Heart right ventricle (tissue), 16 donors: ENCODE results near the gene LCP1. TPM values are rescaled to one million over a fixed set of nuclear protein-coding genes. Genes with fewer than 3 reads are reported as not detected.

Experiments
- ATAC-seq, 8 donors: fragments of 200-7000 bp; cut with Tn5 transposase; one replicate each; pipeline ENCODE4 v1.9.1; 2020; ENCODE audit warnings: mild to moderate bottlenecking in 8 of 8, moderate library complexity in 8 of 8, moderate number of reproducible peaks in 1 of 8
- DNase-seq, 2 donors: peaks; one replicate each; pipeline ENCODE4 v3.0.0-alpha.2; 2020
- H3K27ac ChIP-seq, 10 donors: fragments of 200-600 bp; sonication (generic) in 2 of 10; one replicate each; pipeline versions ENCODE4 v1.5.0 to v1.8.0; 2020 to 2022; ENCODE audit warnings: mild to moderate bottlenecking in 3 of 10
- H3K27me3 ChIP-seq, 7 donors: fragments of 200-600 bp; one replicate each; pipeline ENCODE4 v1.8.0; 2021 to 2022; ENCODE audit warnings: mild to moderate bottlenecking in 2 of 7
- H3K36me3 ChIP-seq, 9 donors: fragments of 200-600 bp; sonication (generic) in 1 of 9; one replicate each; pipeline versions ENCODE4 v1.5.0 to v1.8.0; 2020 to 2022; ENCODE audit warnings: mild to moderate bottlenecking in 2 of 9
- H3K4me1 ChIP-seq, 9 donors: fragments of 200-600 bp; sonication (generic) in 1 of 9; one replicate each; pipeline versions ENCODE4 v1.5.0 to v1.8.0; 2020 to 2022; ENCODE audit warnings: mild to moderate bottlenecking in 4 of 9
- H3K4me3 ChIP-seq, 10 donors: fragments of 200-600 bp; sonication (generic) in 2 of 10; one replicate each; pipeline versions ENCODE4 v1.5.0 to v1.8.0; 2020 to 2022; ENCODE audit warnings: mild to moderate bottlenecking in 7 of 10, moderate library complexity in 2 of 10
- H3K9me3 ChIP-seq, 11 donors: fragments of 200-600 bp in 10 of 11; sonication (generic) in 2 of 11; one replicate each; pipeline versions ENCODE4 v1.5.0 to v1.8.0; 2013 to 2022; ENCODE audit warnings: mild to moderate bottlenecking in 2 of 11, control low read depth in 1 of 11, moderate library complexity in 1 of 11
- CTCF ChIP-seq, 9 donors: fragments of 200-600 bp; sonication (generic) in 2 of 9; IDR thresholded peaks; one replicate each; pipeline versions ENCODE4 v1.5.0 to v1.8.0; 2021 to 2022; ENCODE audit warnings: antibody characterized with exemption in 9 of 9, mild to moderate bottlenecking in 5 of 9, moderate library complexity in 1 of 9
- WGBS, 2 donors: extraction: QIAGEN DNeasy Blood & Tissue Kit; methylation state at CpG; one replicate each; pipeline ENCODE4 v1.1.7; 2013; ENCODE audit warnings: inconsistent platforms in 1 of 2; 5-methylcytosine and 5-hydroxymethylcytosine counted together
- intact Hi-C, 10 donors: fragments of 100-400 bp; cut with DNase I; formaldehyde crosslinking; loops; one replicate each; pipeline versions ENCODE4 v1.11.1 to v1.14.2; 2022
- polyA plus RNA-seq, 2 donors: library from polyadenylated mRNA; stranded (reverse); fragments of 200-250 nt; gene quantifications; one replicate each; pipeline ENCODE4 v1.2.3, GENCODE V29; 2013
- total RNA-seq, 10 donors: library from RNA; stranded (reverse); fragmentation: NEBNext Ultra II Directional in 3 of 10; extraction: Animal tissue kit (Norgen Biotek cat#: 25700) in 3 of 10; gene quantifications; one replicate each; pipeline versions ENCODE4 v1.2.1 to v1.2.4, GENCODE V29; 2021 to 2023
- donor health status: Arrhythmogenic right ventricular cardiomyopathy.
- donor health status: ischemic (EF 13 %, LVEDD 7.1; RV severe dilation, severe dysfunction).
- donor health status: healthy with polysubstance abuse.
- donor health status: DM: no; HTN: yes; CAD: no.
- donor health status: DM: no; HTN: no; CAD: no.
- donor health status: ischemic (EF 25% LVEDD 6.9; RV normal size, moderate dysfunction).
- donor health status: ischemic (EF 25% LVEDD 5.7; RV mildly dilated, moderate dysfunction).
- donor health status: healthy.
- donor health status: DM: yes; HTN: yes; CAD: no.
- donor health status: Ischemic cardiomyopathy.
- donor health status: ischemic (EF 35%, LVEDD 5.7; RV mildly dilated, moderate dysfunction).
- donor health status: nonischemic (EF 11% LVEDD 7.7; RV severe dilation, severe dysfunction).
- donor health status: DM: yes; HTN: yes; CAD: no.
- donor health status: PGD.
- donor health status: ischemic (EF 29% LVEDD 5.4; RV normal size, mild dysfunction).
- donor health status: nonischemic (EF 23%, LVEDD 6.1; RV moderate dilation, normal function).

Gene LCP1
- total and polyA plus RNA-seq, 12 donors: 3.2 to 127 (median 8.6) TPM

- ATAC-seq: no peak
- no peak overlapping the region for H3K4me3 ChIP-seq
- no peaks in the 10 kb centered on the region for H3K9me3 ChIP-seq
- WGBS, 2 donors: 85 to 89% methylated on average over 1 of the region's 1 CpG
- intact Hi-C loops: no loop called here
- H3K4me1 ChIP-seq: peaks cover 0 to 23% (median 0%) of the 10 kb centered on the region in 9 donors
- H3K27me3 ChIP-seq: peaks cover 0 to 31% (median 15%) of the 10 kb centered on the region in 7 donors
- DNase-seq: no peak
- no peak overlapping the region for H3K27ac ChIP-seq
- no peak for TF ChIP-seq CTCF (IDR thresholded peaks at IDR 0.05)
- no peaks in the 10 kb centered on the region for H3K36me3 ChIP-seq
Observed at GRCh38 chr13:46206143-46206542, 24.2 kb upstream of the LCP1 start.

- intact Hi-C loops: no loop called here
- Histone ChIP-seq H3K27me3 (peaks cover 0 to 9% (median 0%) of the 10 kb centered on the region in 7 donors), H3K4me3 (no peak overlapping the region), H3K4me1 (peaks cover 0 to 27% (median 0%) of the 10 kb centered on the region in 9 donors), H3K36me3 (no peaks in the 10 kb centered on the region), H3K9me3 (no peaks in the 10 kb centered on the region), H3K27ac (no peak overlapping the region)
- WGBS, 2 donors: 66 to 75% methylated on average over 5 of the region's 5 CpGs
- DNase-seq: no peak
- TF ChIP-seq CTCF (IDR thresholded peaks at IDR 0.05): no peak
- no peak for ATAC-seq
Observed at GRCh38 chr13:46202966-46203365, 21.0 kb upstream of the LCP1 start.

GRCh38 chr13:46202188-46202795 is 20.3 kb upstream of the LCP1 start:
- no peak for TF ChIP-seq CTCF (IDR thresholded peaks at IDR 0.05)

GRCh38 chr13:46198696-46199193 is 16.8 kb upstream of the LCP1 start:
- 75 to 77% methylated on average over 3 of the region's 3 CpGs for WGBS, 2 donors
- Histone ChIP-seq H3K27ac (no peak overlapping the region), H3K4me1 (peaks cover 0 to 43% (median 0%) of the 10 kb centered on the region in 9 donors), H3K36me3 (no peaks in the 10 kb centered on the region), H3K4me3 (no peak overlapping the region), H3K9me3 (no peaks in the 10 kb centered on the region), H3K27me3 (peaks cover 0 to 3% (median 0%) of the 10 kb centered on the region in 7 donors)
- DNase-seq (no peak), ATAC-seq (no peak)
- intact Hi-C loops: no loop called here
- TF ChIP-seq CTCF (IDR thresholded peaks at IDR 0.05): no peak

More at GRCh38 chr13:46202188-46202795, 20.3 kb upstream of the LCP1 start:
- WGBS, 2 donors: 83 to 86% methylated on average over 3 of the region's 3 CpGs
- no peaks in the 10 kb centered on the region for H3K9me3 ChIP-seq
- H3K4me1 ChIP-seq: peaks cover 0 to 33% (median 0%) of the 10 kb centered on the region in 9 donors
- H3K27ac ChIP-seq: no peak overlapping the region
- intact Hi-C loops: no loop called here
- no peak for DNase-seq
- peaks cover 0 to 8% (median 0%) of the 10 kb centered on the region in 7 donors for H3K27me3 ChIP-seq
- no peak overlapping the region for H3K4me3 ChIP-seq
- no peak for ATAC-seq
- no peaks in the 10 kb centered on the region for H3K36me3 ChIP-seq
